A549 (cell line): ENCODE measurements around the gene XRCC1. TPM values are rescaled to one million over a fixed set of nuclear protein-coding genes. Genes with fewer than 3 reads are reported as not detected.
A peak's percentile ranks its signal among the peaks of the same experiment; 100 is the strongest.

Experiments
- ATAC-seq, 2 experiments: fragments of 200-7000 bp in 1 of 2; fragments of >200 bp in 1 of 2; cut with Nextera tagmentation in 1 of 2; cut with Tn5 transposase in 1 of 2; 3 replicates each; pipeline versions ENCODE4 v1.8.0 to v1.9.1; 2018 to 2020; ENCODE audit warnings: mild to moderate bottlenecking in 1 of 2, moderate library complexity in 1 of 2
- CTCF ChIA-PET: fragments of 300-600 bp; sonication (Branson Sonifier 250); formaldehyde crosslinking; extraction: SDS; loops from one replicate; lab custom pipeline; 2021; ENCODE audit warnings: antibody characterized with exemption, inconsistent platforms; lab: Yijun Ruan, JAX
- POLR2A ChIA-PET: fragments of 350-600 bp; formaldehyde crosslinking; extraction: SDS; loops from one replicate; lab custom pipeline; 2021; ENCODE audit warnings: antibody characterized with exemption, inconsistent platforms; lab: Yijun Ruan, JAX
- DNase-seq, 2 experiments: peaks; one replicate each; pipeline versions ENCODE4 v3.0.0 to v3.0.0-alpha.2; 2011 to 2016; ENCODE audit warnings: low read depth in 1 of 2, low spot score in 1 of 2
- FAIRE-seq: peaks from 2 replicates; lab custom pipeline; 2011; peaks lifted over from hg19 to GRCh38; lab: Jason Lieb, UNC
- H3K27ac ChIP-seq, 2 experiments: fragments of >200 bp; sonication (Bioruptor Twin); formaldehyde crosslinking; 3 replicates each; pipeline ENCODE4 v1.5.1; 2016 to 2017
- H3K4me1 ChIP-seq: fragments of >200 bp; sonication (Bioruptor Twin); formaldehyde crosslinking; 3 replicates; pipeline ENCODE4 v1.6.1; 2016
- H3K4me2 ChIP-seq: fragments of >200 bp; sonication (Bioruptor Twin); formaldehyde crosslinking; 3 replicates; pipeline ENCODE4 v1.6.1; 2016
- H3K4me3 ChIP-seq: fragments of >200 bp; sonication (Bioruptor Twin); formaldehyde crosslinking; 3 replicates; pipeline ENCODE4 v1.5.1; 2016
- H3K9me3 ChIP-seq: fragments of >200 bp; sonication (Bioruptor Twin); formaldehyde crosslinking; 3 replicates; pipeline ENCODE4 v1.6.1; 2016
- BHLHE40 ChIP-seq: IDR thresholded peaks from 2 replicates; pipeline ENCODE4 v1.6.1; 2012; ENCODE audit warnings: low read depth, low read length, inconsistent platforms
- CBX2 ChIP-seq: fragments of 200-600 bp; sonication (generic); IDR thresholded peaks from 2 replicates; pipeline ENCODE4 v1.6.1; 2016; ENCODE audit warnings: low read depth, mild to moderate bottlenecking, borderline replicate concordance
- EHF ChIP-seq: fragments of 250-450 bp; sonication (Bioruptor Pico); IDR thresholded peaks from 2 replicates; pipeline ENCODE4 v1.5.0; 2020; ENCODE audit warnings: mild to moderate bottlenecking
- EHMT2 ChIP-seq: fragments of 200-600 bp; sonication (generic); IDR thresholded peaks from 2 replicates; pipeline ENCODE4 v1.6.1; 2016; ENCODE audit warnings: antibody characterized with exemption, low read depth, mild to moderate bottlenecking, moderate library complexity
- FOSL2 ChIP-seq, 2 experiments: fragments of 450-650 bp in 1 of 2; fragments of >200 bp in 1 of 2; sonication (Bioruptor Twin) in 1 of 2; formaldehyde crosslinking; IDR thresholded peaks; 2 replicates each; pipeline versions ENCODE4 v1.5.0 to v1.6.1; 2016 to 2020; ENCODE audit warnings: mild to moderate bottlenecking in 1 of 2, moderate library complexity in 1 of 2
- GATA3 ChIP-seq: IDR thresholded peaks from 2 replicates; pipeline ENCODE4 v1.6.1; 2012; ENCODE audit warnings: borderline replicate concordance
- HOXB13 ChIP-seq: fragments of 250-450 bp; sonication (Bioruptor Pico); IDR thresholded peaks from 2 replicates; pipeline ENCODE4 v1.5.0; 2020; ENCODE audit warnings: low read depth, mild to moderate bottlenecking, moderate library complexity
- JUNB ChIP-seq: fragments of >200 bp; sonication (Bioruptor Twin); formaldehyde crosslinking; IDR thresholded peaks from 2 replicates; pipeline ENCODE4 v1.6.1; 2016
- KDM1A ChIP-seq: fragments of 200-600 bp; sonication (generic); IDR thresholded peaks from 2 replicates; pipeline ENCODE4 v1.6.1; 2016; ENCODE audit warnings: low read depth, mild to moderate bottlenecking
- MYC ChIP-seq: IDR thresholded peaks from 2 replicates; pipeline ENCODE4 v1.6.1; 2012; ENCODE audit warnings: mild to moderate bottlenecking, inconsistent platforms, low read length, improper control_type of control experiment, borderline replicate concordance
- POLR2AphosphoS2 ChIP-seq: conservative IDR thresholded peaks from 2 replicates; pipeline ENCODE4 v1.6.1; 2012; ENCODE audit warnings: low read length, improper control_type of control experiment, inconsistent platforms
- RAD21 ChIP-seq, 2 experiments: fragments of >200 bp in 1 of 2; sonication (Bioruptor Twin) in 1 of 2; formaldehyde crosslinking in 1 of 2; IDR thresholded peaks in 1 of 2; conservative IDR thresholded peaks in 1 of 2; 2 replicates in 1 of 2; 3 replicates in 1 of 2; pipeline ENCODE4 v1.6.1; 2012 to 2018; ENCODE audit warnings: inconsistent platforms in 1 of 2
- RNF2 ChIP-seq: fragments of 200-600 bp; sonication (generic); IDR thresholded peaks from 2 replicates; pipeline ENCODE4 v1.6.1; 2016; ENCODE audit warnings: low read depth, mild to moderate bottlenecking, antibody characterized with exemption, moderate library complexity, borderline replicate concordance
- TFCP2L1 ChIP-seq: fragments of 250-450 bp; sonication (Bioruptor Pico); IDR thresholded peaks from 2 replicates; pipeline ENCODE4 v1.5.0; 2021; ENCODE audit warnings: mild to moderate bottlenecking
- USF2 ChIP-seq: fragments of 450-650 bp; IDR thresholded peaks from 2 replicates; pipeline ENCODE4 v1.6.1; 2014; ENCODE audit warnings: antibody characterized with exemption
- WGBS: methylation state at CpG from one replicate; pipeline ENCODE4 v1.1.6; 2017; ENCODE audit errors: missing lambda C conversion rate; 5-methylcytosine and 5-hydroxymethylcytosine counted together
- polyA plus RNA-seq, 4 experiments: library from polyadenylated mRNA; depleted of rRNA in 3 of 4; stranded (reverse); fragments of >200 nt; fragmentation: RNase III in 1 of 4; extraction: RNeasy Plus Mini Kit Qiagen cat#74134 plus additional on column Dnase treatment in 1 of 4; gene quantifications; 2 replicates in 3 of 4; 3 replicates in 1 of 4; pipeline ENCODE4 v1.2.3, GENCODE V29; 2011 to 2017
- TF ChIP-seq, protein P1 (sequence below): IDR thresholded peaks from 2 replicates; pipeline ENCODE4 v1.6.1; 2012
- TF ChIP-seq, protein P2 (sequence below): fragments of 200-600 bp; sonication (generic); IDR thresholded peaks from 2 replicates; pipeline ENCODE4 v1.6.1; 2016; ENCODE audit warnings: antibody characterized with exemption, mild to moderate bottlenecking, moderate library complexity

Gene XRCC1
- polyA plus RNA-seq, 2 of the 4 experiments (the other 2 are of a cell fraction): 32.0 to 55.1 TPM

GRCh38 chr19:43510713-43511112 is 64.6 kb downstream of the XRCC1 start:
- POLR2A ChIA-PET: no interaction called here
- DNase-seq: no peak
- no peak for ATAC-seq
- Histone ChIP-seq H3K4me2 (no peak overlapping the region), H3K27ac (no peak overlapping the region), H3K9me3 (no peaks in the 10 kb centered on the region), H3K4me1 (no peaks in the 10 kb centered on the region)
- WGBS: 96% methylated on average over 9 of the region's 9 CpGs
- no peak for TF ChIP-seq RAD21 (conservative IDR thresholded peaks at IDR 0.05 in 1 of 2, IDR thresholded peaks at IDR 0.05 in 1 of 2)
- TF ChIP-seq, all 56 proteins: peak for 0
- no peak overlapping the region for H3K4me3 ChIP-seq
- CTCF ChIA-PET: interaction anchor here (0.6 to 8.9 kb wide), 6 partner anchors 9 to 168 kb away, joined by 3 to 85 read pairs (median 4); no protein-coding TSS in a partner anchor
- no peak for FAIRE-seq

DNA sequence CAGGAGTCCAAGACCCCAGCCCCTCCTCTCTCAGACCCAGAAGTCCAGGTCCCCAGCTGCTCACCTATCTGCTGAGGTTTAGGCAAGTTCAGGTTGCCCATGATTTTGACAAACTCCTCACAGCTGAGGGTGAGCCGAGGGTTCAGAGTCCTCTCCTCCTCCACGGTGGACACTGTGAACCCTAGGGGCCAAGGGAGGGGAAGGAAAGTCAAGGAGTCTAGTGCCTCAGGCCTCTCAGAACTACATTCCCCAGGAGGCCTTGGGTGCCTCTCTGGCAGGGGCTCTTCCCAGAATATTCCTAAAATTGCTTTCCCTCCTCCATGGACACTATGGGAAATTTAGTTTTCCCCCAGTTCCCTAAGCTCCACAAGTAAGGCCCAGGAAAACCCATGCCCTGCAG is 67.4 kb downstream of the XRCC1 start:
- DNase-seq (no peak), ATAC-seq (no peak), FAIRE-seq (no peak)
- WGBS: 76% methylated on average over 2 of the region's 2 CpGs
- H3K27ac ChIP-seq: no peak overlapping the region
- no peak overlapping the region for H3K4me3 ChIP-seq
- peaks cover 5% of the 10 kb centered on the region; the same call in 2 of the 3 replicates for H3K4me1 ChIP-seq
- TF ChIP-seq HOXB13 (CRISPR knock-in tag) (no peak), TFCP2L1 (CRISPR knock-in tag) (no peak), EHF (CRISPR knock-in tag) (no peak), POLR2AphosphoS2 (no peak), GATA3 (no peak)
- H3K4me2 ChIP-seq: no peak overlapping the region
- CTCF ChIA-PET: interaction anchor here (1.4 to 8.9 kb wide), 5 partner anchors 12 to 76 kb away, joined by 5 to 85 read pairs (median 7); no protein-coding TSS in a partner anchor
- POLR2A ChIA-PET: no interaction called here
- H3K9me3 ChIP-seq: no peaks in the 10 kb centered on the region

DNA sequence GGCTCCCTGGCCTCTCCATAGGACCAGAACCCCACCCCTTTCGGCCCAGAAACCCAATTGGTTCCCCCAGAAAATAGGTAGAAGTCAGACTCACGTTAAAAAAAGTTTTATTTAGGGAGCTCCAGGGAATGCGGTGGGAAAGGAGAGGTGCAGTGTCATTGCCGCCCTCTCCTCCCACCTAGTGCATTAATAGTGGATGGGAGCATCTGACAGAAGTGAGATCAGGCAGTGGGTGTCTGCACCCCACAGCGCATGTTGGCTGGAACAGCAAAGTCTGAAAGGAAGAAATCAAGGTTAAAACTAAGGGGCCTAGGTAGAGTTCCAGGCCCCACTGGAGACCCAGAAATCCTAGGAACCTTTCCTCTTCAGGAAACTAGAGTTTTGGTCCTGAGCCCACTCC is 68.7 kb downstream of the XRCC1 start:
- H3K4me2 ChIP-seq: no peak overlapping the region
- FAIRE-seq: no peak
- H3K4me3 ChIP-seq: no peak overlapping the region
- DNase-seq: no peak
- WGBS: 81% methylated on average over 5 of the region's 5 CpGs
- CTCF ChIA-PET: interaction anchor here (0.5 to 8.9 kb wide), 3 partner anchors 11 to 60 kb away, joined by 3 to 85 read pairs (median 84); no protein-coding TSS in a partner anchor
- H3K4me1 ChIP-seq: peaks cover 5% of the 10 kb centered on the region; the same call in 2 of the 3 replicates
- ATAC-seq: no peak
- H3K27ac ChIP-seq: no peak overlapping the region
- no peak for TF ChIP-seq EHMT2
- TF ChIP-seq, protein P1, sequence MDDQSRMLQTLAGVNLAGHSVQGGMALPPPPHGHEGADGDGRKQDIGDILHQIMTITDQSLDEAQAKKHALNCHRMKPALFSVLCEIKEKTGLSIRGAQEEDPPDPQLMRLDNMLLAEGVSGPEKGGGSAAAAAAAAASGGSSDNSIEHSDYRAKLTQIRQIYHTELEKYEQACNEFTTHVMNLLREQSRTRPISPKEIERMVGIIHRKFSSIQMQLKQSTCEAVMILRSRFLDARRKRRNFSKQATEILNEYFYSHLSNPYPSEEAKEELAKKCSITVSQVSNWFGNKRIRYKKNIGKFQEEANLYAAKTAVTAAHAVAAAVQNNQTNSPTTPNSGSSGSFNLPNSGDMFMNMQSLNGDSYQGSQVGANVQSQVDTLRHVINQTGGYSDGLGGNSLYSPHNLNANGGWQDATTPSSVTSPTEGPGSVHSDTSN: no peak
- POLR2A ChIA-PET: no interaction called here
- H3K9me3 ChIP-seq: no peaks in the 10 kb centered on the region

- ATAC-seq: no peak
- peaks cover 5% of the 10 kb centered on the region; the same call in 2 of the 3 replicates for H3K4me1 ChIP-seq
- ChIA-PET POLR2A (no interaction called here), CTCF (interaction anchor here (1.3 to 8.9 kb wide), 6 partner anchors 14 to 59 kb away, joined by 3 to 85 read pairs (median 6); partner anchors contain the start of gene ZNF575)
- DNase-seq: no peak
- no peak for FAIRE-seq
- H3K27ac ChIP-seq: no peak overlapping the region
- no peak overlapping the region for H3K4me3 ChIP-seq
- H3K9me3 ChIP-seq: no peaks in the 10 kb centered on the region
- TF ChIP-seq KDM1A: 0 out of 2 replicates have a peak, but pooled peaks have one; percentile 21
- no peak for TF ChIP-seq CBX2
- whole genome bisulfite sequencing: 95% methylated on average over 5 of the region's 5 CpGs
- H3K4me2 ChIP-seq: no peak overlapping the region
Observed at GRCh38 chr19:43505941-43506340, 69.4 kb downstream of the XRCC1 start.

- ATAC-seq (no peak), FAIRE-seq (no peak)
- WGBS: 94% methylated on average over 3 of the region's 3 CpGs
- Histone ChIP-seq H3K4me3 (peak overlapping the region; percentile 68; the same call in 2 of the 3 replicates), H3K9me3 (no peaks in the 10 kb centered on the region), H3K4me2 (peak overlapping the region; percentile 84), H3K4me1 (peaks cover 5% of the 10 kb centered on the region; the same call in 2 of the 3 replicates)
- POLR2A ChIA-PET: interaction anchor here (1.1 to 1.9 kb wide), 3 partner anchors 14 to 66 kb away, joined by 3 to 11 read pairs (median 8); no protein-coding TSS in a partner anchor
- TF ChIP-seq MYC (no peak), JUNB (no peak), FOSL2 (IDR thresholded peaks at IDR 0.05) (no peak), FOSL2 (CRISPR knock-in tag; IDR thresholded peaks at IDR 0.05) (no peak), POLR2AphosphoS2 (no peak), USF2 (no peak), BHLHE40 (no peak), RNF2 (no peak)
- TF ChIP-seq, protein P2, sequence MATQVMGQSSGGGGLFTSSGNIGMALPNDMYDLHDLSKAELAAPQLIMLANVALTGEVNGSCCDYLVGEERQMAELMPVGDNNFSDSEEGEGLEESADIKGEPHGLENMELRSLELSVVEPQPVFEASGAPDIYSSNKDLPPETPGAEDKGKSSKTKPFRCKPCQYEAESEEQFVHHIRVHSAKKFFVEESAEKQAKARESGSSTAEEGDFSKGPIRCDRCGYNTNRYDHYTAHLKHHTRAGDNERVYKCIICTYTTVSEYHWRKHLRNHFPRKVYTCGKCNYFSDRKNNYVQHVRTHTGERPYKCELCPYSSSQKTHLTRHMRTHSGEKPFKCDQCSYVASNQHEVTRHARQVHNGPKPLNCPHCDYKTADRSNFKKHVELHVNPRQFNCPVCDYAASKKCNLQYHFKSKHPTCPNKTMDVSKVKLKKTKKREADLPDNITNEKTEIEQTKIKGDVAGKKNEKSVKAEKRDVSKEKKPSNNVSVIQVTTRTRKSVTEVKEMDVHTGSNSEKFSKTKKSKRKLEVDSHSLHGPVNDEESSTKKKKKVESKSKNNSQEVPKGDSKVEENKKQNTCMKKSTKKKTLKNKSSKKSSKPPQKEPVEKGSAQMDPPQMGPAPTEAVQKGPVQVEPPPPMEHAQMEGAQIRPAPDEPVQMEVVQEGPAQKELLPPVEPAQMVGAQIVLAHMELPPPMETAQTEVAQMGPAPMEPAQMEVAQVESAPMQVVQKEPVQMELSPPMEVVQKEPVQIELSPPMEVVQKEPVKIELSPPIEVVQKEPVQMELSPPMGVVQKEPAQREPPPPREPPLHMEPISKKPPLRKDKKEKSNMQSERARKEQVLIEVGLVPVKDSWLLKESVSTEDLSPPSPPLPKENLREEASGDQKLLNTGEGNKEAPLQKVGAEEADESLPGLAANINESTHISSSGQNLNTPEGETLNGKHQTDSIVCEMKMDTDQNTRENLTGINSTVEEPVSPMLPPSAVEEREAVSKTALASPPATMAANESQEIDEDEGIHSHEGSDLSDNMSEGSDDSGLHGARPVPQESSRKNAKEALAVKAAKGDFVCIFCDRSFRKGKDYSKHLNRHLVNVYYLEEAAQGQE: no peak
- TF ChIP-seq, all 56 proteins: peak for 0
- no peak for DNase-seq
- peak overlapping the region; percentile 67 to 93; a peak in 4 of 6 replicates for H3K27ac ChIP-seq
- CTCF ChIA-PET: interaction anchor here (0.6 to 8.9 kb wide), 11 partner anchors 9 to 261 kb away, joined by 3 to 85 read pairs (median 5); partner anchors contain the start of gene ZNF575
Observed at GRCh38 chr19:43505186-43505456, 70.2 kb downstream of the XRCC1 start.
